H1 (cell line): ENCODE data around the gene TNIP1.
A peak's percentile ranks its signal among the peaks of the same experiment; 100 is the strongest.

ENCODE experiments used
- CTCF ChIP-seq, 3 experiments: IDR thresholded peaks; 1 replicate in 2 of 3; 2 replicates in 1 of 3; pipeline versions ENCODE4 v1.5.1 to v1.6.1; 2011; ENCODE audit warnings: low read length in 3 of 3, mild to moderate bottlenecking in 3 of 3, inconsistent platforms in 2 of 3, low read depth in 1 of 3, moderate library complexity in 1 of 3; ENCODE audit not compliant: insufficient read depth in 1 of 3; ENCODE audit errors: control extremely low read depth in 1 of 3
- EP300 ChIP-seq, 2 experiments: IDR thresholded peaks; 1 replicate in 1 of 2; 2 replicates in 1 of 2; pipeline ENCODE4 v1.6.1; 2011 to 2012; ENCODE audit warnings: low read depth in 2 of 2, low read length in 2 of 2, mild to moderate bottlenecking in 2 of 2, borderline replicate concordance in 1 of 2, inconsistent platforms in 1 of 2, moderate library complexity in 1 of 2
- EZH2 ChIP-seq: fragments of 200-600 bp; sonication (generic); IDR thresholded peaks from 2 replicates; pipeline ENCODE4 v1.7.1; 2012; ENCODE audit warnings: low read depth, mild to moderate bottlenecking, moderate library complexity, low read length, inconsistent platforms; ENCODE audit not compliant: severe bottlenecking
- KDM4A ChIP-seq: IDR thresholded peaks from one replicate; pipeline ENCODE4 v1.7.1; 2012; ENCODE audit warnings: low read depth, mild to moderate bottlenecking, moderate library complexity, low read length, inconsistent platforms; ENCODE audit not compliant: severe bottlenecking
- KDM5A ChIP-seq: fragments of 200-600 bp; IDR thresholded peaks from 2 replicates; pipeline ENCODE4 v1.7.1; 2012; ENCODE audit warnings: mild to moderate bottlenecking, low read length, inconsistent platforms, mixed read lengths
- MAFK ChIP-seq: IDR thresholded peaks from 2 replicates; pipeline ENCODE4 v1.6.1; 2012; ENCODE audit warnings: low read depth, mild to moderate bottlenecking, improper control_type of control experiment, low read length
- POLR2A ChIP-seq, 2 experiments: IDR thresholded peaks; 1 replicate in 1 of 2; 2 replicates in 1 of 2; pipeline ENCODE4 v1.6.1; 2011; ENCODE audit warnings: low read depth in 2 of 2, low read length in 2 of 2, mild to moderate bottlenecking in 2 of 2; ENCODE audit errors: control extremely low read depth in 1 of 2
- RAD21 ChIP-seq, 2 experiments: IDR thresholded peaks in 1 of 2; conservative IDR thresholded peaks in 1 of 2; 2 replicates each; pipeline ENCODE4 v1.6.1; 2011; ENCODE audit warnings: low read depth in 2 of 2, low read length in 2 of 2, improper control_type of control experiment in 1 of 2, inconsistent platforms in 1 of 2, mild to moderate bottlenecking in 1 of 2, moderate library complexity in 1 of 2
- RNF2 ChIP-seq: fragments of 200-900, 300-1000 bp; sonication (generic); IDR thresholded peaks from 2 replicates; pipeline ENCODE4 v1.7.1; 2016; ENCODE audit warnings: borderline replicate concordance, low read depth, mild to moderate bottlenecking, antibody characterized with exemption, low read length; ENCODE audit not compliant: poor library complexity, severe bottlenecking; ENCODE audit errors: missing control alignments
- SIN3A ChIP-seq, 2 experiments: IDR thresholded peaks in 1 of 2; conservative IDR thresholded peaks in 1 of 2; 2 replicates each; pipeline ENCODE4 v1.6.1; 2011 to 2012; ENCODE audit warnings: low read length in 2 of 2, improper control_type of control experiment in 1 of 2, low read depth in 1 of 2, mild to moderate bottlenecking in 1 of 2
- SUZ12 ChIP-seq: fragments of 200-600 bp; sonication (generic); IDR thresholded peaks from 2 replicates; pipeline ENCODE4 v1.6.1; 2012; ENCODE audit warnings: mild to moderate bottlenecking, inconsistent platforms, low read length, moderate library complexity, mixed read lengths
- TCF12 ChIP-seq: IDR thresholded peaks from 2 replicates; pipeline ENCODE4 v1.6.1; 2011; ENCODE audit warnings: low read depth, mild to moderate bottlenecking, low read length
- TEAD4 ChIP-seq: IDR thresholded peaks from 2 replicates; pipeline ENCODE4 v1.6.1; 2012; ENCODE audit warnings: low read depth, low read length, inconsistent platforms, mixed read lengths

- TF ChIP-seq RNF2 (no peak), MAFK (no peak), CTCF (IDR thresholded peaks at IDR 0.05; ENCODE audit: control extremely low read depth in 1 of 3, insufficient read depth in 1 of 3, low read depth in 1 of 3, low read length in 3 of 3) (peak; percentile 94 to 97 (median 95)), SIN3A (conservative IDR thresholded peaks at IDR 0.05 in 1 of 2, IDR thresholded peaks at IDR 0.05 in 1 of 2; ENCODE audit: low read depth in 1 of 2, low read length in 2 of 2) (no peak), POLR2A (IDR thresholded peaks at IDR 0.05; ENCODE audit: control extremely low read depth in 1 of 2, low read depth in 2 of 2, low read length in 2 of 2) (no peak), RAD21 (IDR thresholded peaks at IDR 0.05 in 1 of 2, conservative IDR thresholded peaks at IDR 0.05 in 1 of 2; ENCODE audit: low read depth in 2 of 2, low read length in 2 of 2) (peak; percentile 57 to 64), TCF12 (no peak), EP300 (IDR thresholded peaks at IDR 0.05; ENCODE audit: borderline replicate concordance in 1 of 2, low read depth in 2 of 2, low read length in 2 of 2) (no peak), SUZ12 (no peak), TEAD4 (no peak), EZH2 (no peak), KDM5A (no peak), KDM4A (no peak)
Observed at GRCh38 chr5:151047814-151048425, 32.9 kb downstream of the TNIP1 start.
